ENCODE results near the gene TAF8. TPM values are rescaled to one million over a fixed set of nuclear protein-coding genes. Genes with fewer than 3 reads are reported as not detected.
A peak's percentile ranks its signal among the peaks of the same experiment; 100 is the strongest.

Gene TAF8
- total RNA-seq, 1 donor from 2014 or later, result 16.3 TPM

- DNase-seq (ENCODE audit: low read depth, low spot score), result no peak
Observed at GRCh38 chr6:42120895-42121865, 70.9 kb downstream of the TAF8 start.

- no peak for DNase-seq (ENCODE audit: low read depth, low spot score)
Observed at GRCh38 chr6:42123379-42124103, 73.2 kb downstream of the TAF8 start.

- no peak for DNase-seq (ENCODE audit: low read depth, low spot score)
Observed at GRCh38 chr6:42124223-42124836, 74.0 kb downstream of the TAF8 start.

GRCh38 chr6:42125231-42125630 is 74.9 kb downstream of the TAF8 start:
- DNase-seq (ENCODE audit: low read depth, low spot score), result no peak

- no peak for DNase-seq (ENCODE audit: low read depth, low spot score)
Observed at GRCh38 chr6:42125663-42126062, 75.3 kb downstream of the TAF8 start.

- no peak for DNase-seq (ENCODE audit: low read depth, low spot score)
Observed at GRCh38 chr6:42128460-42129359, 78.4 kb downstream of the TAF8 start.

- no peak for DNase-seq (ENCODE audit: low read depth, low spot score)
Observed at GRCh38 chr6:42129360-42129676, 79.0 kb downstream of the TAF8 start.

- DNase-seq (ENCODE audit: low read depth, low spot score), result peak; percentile 19
Observed at GRCh38 chr6:42131531-42131930, 81.2 kb downstream of the TAF8 start.

GRCh38 chr6:42133926-42134325 is 83.6 kb downstream of the TAF8 start:
- DNase-seq (ENCODE audit: low read depth, low spot score), result no peak

GRCh38 chr6:42135161-42135560 is 84.8 kb downstream of the TAF8 start:
- DNase-seq (ENCODE audit: low read depth, low spot score), result no peak

- no peak for DNase-seq (ENCODE audit: low read depth, low spot score)
Observed at GRCh38 chr6:42135722-42136121, 85.4 kb downstream of the TAF8 start.

GRCh38 chr6:42136508-42137193 is 86.3 kb downstream of the TAF8 start:
- no peak for DNase-seq (ENCODE audit: low read depth, low spot score)

Other genes with a start within 250 kb of the TAF8 start
- 1.8 and 3.2 TPM in 2 replicates for gene USP49, start 155.1 kb upstream of the TAF8 start, total RNA-seq
- gene MED20, start 129.4 kb upstream of the TAF8 start, total RNA-seq, result 31.0 and 50.1 TPM in 2 replicates
- 30.6 and 32.7 TPM in 2 replicates for gene BYSL, start 129.0 kb upstream of the TAF8 start, total RNA-seq
- gene CCND3, start 108.7 kb upstream of the TAF8 start, total RNA-seq, result 37.6 and 64.7 TPM in 2 replicates
- gene C6orf132, start 92.1 kb downstream of the TAF8 start, total RNA-seq, result 0.25 TPM in 1 of 2 replicates, not detected in the other
- not detected in 2 replicates for gene GUCA1A, start 122.8 kb downstream of the TAF8 start, total RNA-seq
- gene GUCA1B, start 144.4 kb downstream of the TAF8 start, total RNA-seq, result 0.33 and 0.46 TPM in 2 replicates
- 65.6 and 67.7 TPM in 2 replicates for gene MRPS10, start 167.3 kb downstream of the TAF8 start, total RNA-seq

Data from pulmonary artery endothelial cell (primary cell).